ENCODE results near the gene TMEM11.

The TMEM11 gene

DNA sequence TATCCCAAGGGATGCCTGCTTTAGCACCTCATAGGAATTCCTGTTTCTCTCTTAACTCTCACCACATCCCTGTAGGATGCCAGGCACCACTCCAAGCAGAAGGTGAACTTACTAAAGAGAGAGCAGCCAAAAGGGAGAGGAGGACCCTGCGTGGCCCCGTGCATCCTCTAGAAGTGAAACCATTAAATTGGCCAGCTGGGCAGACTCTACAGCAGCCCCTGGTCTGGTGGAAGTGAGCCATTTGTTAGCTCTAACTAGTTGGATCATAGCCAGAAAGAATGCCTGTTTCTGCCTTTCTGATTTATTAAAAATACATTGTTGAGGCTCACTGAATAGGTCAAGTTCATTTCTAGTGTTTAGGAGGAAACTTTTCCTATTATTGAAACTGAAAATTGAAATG is 22.3 kb downstream of the TMEM11 start:
- Histone ChIP-seq H3K9me3 (ENCODE audit: insufficient read depth, low read depth, low read length) (no peaks in the 10 kb centered on the region), H3K9ac (ENCODE audit: low read depth, low read length) (no peak overlapping the region), H3K4me1 (ENCODE audit: insufficient read depth, low read length) (no peaks in the 10 kb centered on the region), H3K27ac (ENCODE audit: low read length) (no peak overlapping the region), H3K36me3 (ENCODE audit: insufficient read depth, low read depth, low read length) (peaks cover 25% of the 10 kb centered on the region; the same call in 1 of the 2 replicates), H3K27me3 (ENCODE audit: insufficient read depth, low read length) (no peaks in the 10 kb centered on the region), H3K4me3 (ENCODE audit: low read length) (no peak overlapping the region)

- no peaks in the 10 kb centered on the region for H3K4me1 ChIP-seq (ENCODE audit: insufficient read depth, low read length)
- no peaks in the 10 kb centered on the region for H3K9me3 ChIP-seq (ENCODE audit: insufficient read depth, low read depth, low read length)
- H3K4me3 ChIP-seq (ENCODE audit: low read length), result no peak overlapping the region
- no peak overlapping the region for H3K9ac ChIP-seq (ENCODE audit: low read depth, low read length)
- peaks cover 21% of the 10 kb centered on the region; the same call in 1 of the 2 replicates for H3K36me3 ChIP-seq (ENCODE audit: insufficient read depth, low read depth, low read length)
- H3K27me3 ChIP-seq (ENCODE audit: insufficient read depth, low read length), result no peaks in the 10 kb centered on the region
- H3K27ac ChIP-seq (ENCODE audit: low read length), result no peak overlapping the region
Measured at GRCh38 chr17:21190078-21190477, 23.9 kb downstream of the TMEM11 start.

- no peaks in the 10 kb centered on the region for H3K27me3 ChIP-seq (ENCODE audit: insufficient read depth, low read length)
- no peak overlapping the region for H3K4me3 ChIP-seq (ENCODE audit: low read length)
- peaks cover 24% of the 10 kb centered on the region; the same call in 1 of the 2 replicates for H3K36me3 ChIP-seq (ENCODE audit: insufficient read depth, low read depth, low read length)
- H3K9ac ChIP-seq (ENCODE audit: low read depth, low read length), result no peak overlapping the region
- H3K4me1 ChIP-seq (ENCODE audit: insufficient read depth, low read length), result no peaks in the 10 kb centered on the region
- H3K27ac ChIP-seq (ENCODE audit: low read length), result no peak overlapping the region
- no peaks in the 10 kb centered on the region for H3K9me3 ChIP-seq (ENCODE audit: insufficient read depth, low read depth, low read length)
Measured at GRCh38 chr17:21189361-21189760, 24.6 kb downstream of the TMEM11 start.

DNA sequence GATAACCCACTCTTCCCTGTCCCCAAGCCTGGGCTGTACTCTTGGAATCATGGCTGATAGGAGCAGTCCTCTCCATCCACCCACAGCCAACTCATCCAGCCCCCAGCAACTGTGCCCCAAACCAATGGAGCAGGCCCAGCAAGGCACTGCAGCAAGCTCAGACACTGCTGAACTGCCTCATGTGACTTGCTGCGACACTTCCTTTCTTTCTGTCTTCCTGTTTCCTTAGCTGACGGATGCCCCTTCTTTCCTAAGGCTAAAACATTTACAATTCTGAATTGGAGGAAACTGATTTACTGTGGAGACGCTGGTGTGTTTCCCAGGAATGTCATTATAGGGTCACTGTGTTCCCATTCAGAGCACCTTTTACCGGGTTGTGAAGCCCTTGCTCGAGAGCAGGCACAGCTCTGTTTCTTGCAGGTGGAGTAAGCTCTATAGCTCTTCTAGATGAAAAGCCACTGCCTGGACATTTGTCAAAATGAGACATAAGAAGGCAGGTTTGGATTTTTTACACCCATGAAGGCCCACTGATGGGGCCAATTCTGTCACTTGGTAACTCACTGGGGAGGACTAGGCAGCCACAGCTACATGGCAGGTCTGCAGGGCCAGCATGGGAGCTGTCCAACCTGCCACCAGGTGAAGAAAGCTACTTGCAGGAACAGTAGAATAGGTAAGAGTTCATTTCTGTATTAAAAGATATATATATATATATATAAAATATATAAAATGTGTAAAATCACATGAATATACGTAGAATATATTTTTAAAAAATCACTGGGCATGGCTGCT is 27.4 kb downstream of the TMEM11 start:
- no peak overlapping the region for H3K4me3 ChIP-seq (ENCODE audit: low read length)
- no peak overlapping the region for H3K27ac ChIP-seq (ENCODE audit: low read length)
- no peaks in the 10 kb centered on the region for H3K9me3 ChIP-seq (ENCODE audit: insufficient read depth, low read depth, low read length)
- no peaks in the 10 kb centered on the region for H3K4me1 ChIP-seq (ENCODE audit: insufficient read depth, low read length)
- H3K27me3 ChIP-seq (ENCODE audit: insufficient read depth, low read length), result no peaks in the 10 kb centered on the region
- H3K36me3 ChIP-seq (ENCODE audit: insufficient read depth, low read depth, low read length), result peaks cover 27% of the 10 kb centered on the region
- H3K9ac ChIP-seq (ENCODE audit: low read depth, low read length), result no peak overlapping the region

DNA sequence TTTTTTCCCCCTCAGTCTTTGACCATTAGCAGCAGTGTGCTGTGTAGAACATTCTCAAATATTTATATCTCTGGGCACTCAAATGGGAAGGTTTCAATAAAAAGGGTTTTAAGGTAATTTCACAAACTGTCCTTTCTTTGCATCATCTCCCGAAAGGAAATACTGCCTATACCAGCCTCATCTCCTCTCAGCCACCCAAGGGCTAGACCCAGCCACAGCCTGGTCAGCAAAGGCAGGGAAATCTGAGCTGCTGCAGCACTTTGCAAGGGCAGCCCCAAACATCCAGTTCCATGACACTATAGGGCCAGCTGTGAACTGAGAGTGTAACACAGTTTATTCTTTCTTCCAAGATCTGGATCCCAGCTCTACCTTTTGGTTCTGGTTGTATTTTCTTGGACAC is 28.9 kb downstream of the TMEM11 start:
- Histone ChIP-seq H3K27ac (ENCODE audit: low read length) (no peak overlapping the region), H3K36me3 (ENCODE audit: insufficient read depth, low read depth, low read length) (peaks cover 20% of the 10 kb centered on the region), H3K9ac (ENCODE audit: low read depth, low read length) (no peak overlapping the region), H3K4me3 (ENCODE audit: low read length) (no peak overlapping the region), H3K27me3 (ENCODE audit: insufficient read depth, low read length) (no peaks in the 10 kb centered on the region), H3K9me3 (ENCODE audit: insufficient read depth, low read depth, low read length) (no peaks in the 10 kb centered on the region), H3K4me1 (ENCODE audit: insufficient read depth, low read length) (no peaks in the 10 kb centered on the region)

DNA sequence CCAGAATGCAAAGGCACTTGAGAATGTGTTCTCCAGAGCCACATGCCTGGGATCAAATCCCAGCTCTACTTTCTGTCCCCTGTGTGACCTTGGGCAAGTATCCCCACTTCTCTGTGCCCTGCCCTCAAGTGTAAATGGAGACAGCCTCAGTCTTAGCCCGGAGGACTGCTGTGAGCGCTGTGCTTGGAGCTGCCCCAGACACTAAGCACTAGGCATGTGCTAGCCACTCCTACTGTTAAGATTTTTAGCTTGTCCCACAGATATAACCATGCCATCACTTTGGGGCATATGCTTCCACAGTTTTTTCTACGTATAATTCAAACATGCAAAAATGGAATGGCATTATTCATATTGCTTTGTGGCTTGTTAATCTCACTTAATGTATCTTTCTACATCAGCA is 29.4 kb downstream of the TMEM11 start:
- Histone ChIP-seq H3K4me3 (ENCODE audit: low read length) (no peak overlapping the region), H3K36me3 (ENCODE audit: insufficient read depth, low read depth, low read length) (peaks cover 20% of the 10 kb centered on the region), H3K27ac (ENCODE audit: low read length) (no peak overlapping the region), H3K9me3 (ENCODE audit: insufficient read depth, low read depth, low read length) (no peaks in the 10 kb centered on the region), H3K9ac (ENCODE audit: low read depth, low read length) (no peak overlapping the region), H3K27me3 (ENCODE audit: insufficient read depth, low read length) (no peaks in the 10 kb centered on the region), H3K4me1 (ENCODE audit: insufficient read depth, low read length) (no peaks in the 10 kb centered on the region)

- no peaks in the 10 kb centered on the region for H3K4me1 ChIP-seq (ENCODE audit: insufficient read depth, low read length)
- peaks cover 13% of the 10 kb centered on the region for H3K36me3 ChIP-seq (ENCODE audit: insufficient read depth, low read depth, low read length)
- no peaks in the 10 kb centered on the region for H3K9me3 ChIP-seq (ENCODE audit: insufficient read depth, low read depth, low read length)
- H3K4me3 ChIP-seq (ENCODE audit: low read length), result no peak overlapping the region
- H3K27me3 ChIP-seq (ENCODE audit: insufficient read depth, low read length), result no peaks in the 10 kb centered on the region
- H3K9ac ChIP-seq (ENCODE audit: low read depth, low read length), result no peak overlapping the region
- H3K27ac ChIP-seq (ENCODE audit: low read length), result no peak overlapping the region
Measured at GRCh38 chr17:21183468-21183867, 30.5 kb downstream of the TMEM11 start.

GRCh38 chr17:21177854-21178600 is 35.9 kb downstream of the TMEM11 start:
- H3K4me1 ChIP-seq (ENCODE audit: insufficient read depth, low read length), result no peaks in the 10 kb centered on the region
- no peak overlapping the region for H3K9ac ChIP-seq (ENCODE audit: low read depth, low read length)
- no peaks in the 10 kb centered on the region for H3K9me3 ChIP-seq (ENCODE audit: insufficient read depth, low read depth, low read length)
- H3K36me3 ChIP-seq (ENCODE audit: insufficient read depth, low read depth, low read length), result peaks cover 17% of the 10 kb centered on the region
- H3K27ac ChIP-seq (ENCODE audit: low read length), result no peak overlapping the region
- no peaks in the 10 kb centered on the region for H3K27me3 ChIP-seq (ENCODE audit: insufficient read depth, low read length)
- H3K4me3 ChIP-seq (ENCODE audit: low read length), result no peak overlapping the region

GRCh38 chr17:21177401-21177800 is 36.6 kb downstream of the TMEM11 start:
- no peaks in the 10 kb centered on the region for H3K9me3 ChIP-seq (ENCODE audit: insufficient read depth, low read depth, low read length)

DNA sequence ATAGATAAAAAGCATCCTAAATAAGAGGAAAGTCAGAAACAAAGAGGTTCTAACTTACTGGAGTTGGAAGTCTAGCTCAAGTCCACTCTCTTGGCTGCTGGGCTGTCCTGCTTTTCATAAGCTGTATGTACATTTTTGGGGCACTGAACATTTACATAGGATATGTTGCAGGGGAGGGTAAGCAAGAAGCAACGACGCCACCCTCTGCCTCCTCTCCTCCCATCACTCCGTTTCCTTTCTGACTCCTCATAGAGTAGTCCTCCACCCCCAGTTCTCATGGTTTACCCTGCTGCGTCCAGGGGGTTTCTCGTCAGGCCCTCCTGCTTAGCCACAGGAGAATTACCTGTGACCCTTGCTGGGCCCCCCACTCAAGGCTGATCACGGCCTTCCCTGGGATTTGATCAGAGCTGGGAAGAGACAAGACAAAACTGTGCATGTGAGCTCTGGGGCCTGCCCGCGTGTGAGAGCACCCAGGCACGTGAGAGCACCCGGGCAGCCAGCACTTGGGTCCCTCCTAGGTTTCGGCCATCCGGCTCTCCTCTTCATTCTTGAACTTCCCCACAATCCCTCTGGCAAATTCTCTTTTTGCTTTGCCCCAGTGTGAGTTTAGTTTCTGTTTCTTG is 37.1 kb downstream of the TMEM11 start:
- peaks cover 22% of the 10 kb centered on the region for H3K36me3 ChIP-seq (ENCODE audit: insufficient read depth, low read depth, low read length)
- H3K27ac ChIP-seq (ENCODE audit: low read length), result no peak overlapping the region
- no peaks in the 10 kb centered on the region for H3K4me1 ChIP-seq (ENCODE audit: insufficient read depth, low read length)
- no peaks in the 10 kb centered on the region for H3K9me3 ChIP-seq (ENCODE audit: insufficient read depth, low read depth, low read length)
- H3K4me3 ChIP-seq (ENCODE audit: low read length), result no peak overlapping the region
- no peaks in the 10 kb centered on the region for H3K27me3 ChIP-seq (ENCODE audit: insufficient read depth, low read length)
- H3K9ac ChIP-seq (ENCODE audit: low read depth, low read length), result no peak overlapping the region

More at GRCh38 chr17:21177401-21177800, 36.6 kb downstream of the TMEM11 start:
- Histone ChIP-seq H3K4me3 (ENCODE audit: low read length) (no peak overlapping the region), H3K9ac (ENCODE audit: low read depth, low read length) (no peak overlapping the region), H3K4me1 (ENCODE audit: insufficient read depth, low read length) (no peaks in the 10 kb centered on the region), H3K27ac (ENCODE audit: low read length) (no peak overlapping the region), H3K36me3 (ENCODE audit: insufficient read depth, low read depth, low read length) (peaks cover 22% of the 10 kb centered on the region), H3K27me3 (ENCODE audit: insufficient read depth, low read length) (no peaks in the 10 kb centered on the region)

- H3K27me3 ChIP-seq (ENCODE audit: insufficient read depth, low read length), result no peaks in the 10 kb centered on the region
- H3K27ac ChIP-seq (ENCODE audit: low read length), result no peak overlapping the region
- H3K9me3 ChIP-seq (ENCODE audit: insufficient read depth, low read depth, low read length), result no peaks in the 10 kb centered on the region
- H3K36me3 ChIP-seq (ENCODE audit: insufficient read depth, low read depth, low read length), result peaks cover 22% of the 10 kb centered on the region
- H3K4me1 ChIP-seq (ENCODE audit: insufficient read depth, low read length), result no peaks in the 10 kb centered on the region
- H3K4me3 ChIP-seq (ENCODE audit: low read length), result no peak overlapping the region
- H3K9ac ChIP-seq (ENCODE audit: low read depth, low read length), result no peak overlapping the region
Measured at GRCh38 chr17:21174713-21175112, 39.2 kb downstream of the TMEM11 start.

Data from iPS-20b (cell line).